GDM1 (cell line): Measurements from ENCODE around the gene CPA5.
"Not testable (repeated sequence)": the region's sequence is repeated elsewhere in the genome, so short reads cannot be mapped to it uniquely, and the experiment has no call there.

Experiments
- DNase-seq: peaks from one replicate; lab custom pipeline; 2025; lab: John Stamatoyannopoulos, UW

Gene CPA5, protein sequence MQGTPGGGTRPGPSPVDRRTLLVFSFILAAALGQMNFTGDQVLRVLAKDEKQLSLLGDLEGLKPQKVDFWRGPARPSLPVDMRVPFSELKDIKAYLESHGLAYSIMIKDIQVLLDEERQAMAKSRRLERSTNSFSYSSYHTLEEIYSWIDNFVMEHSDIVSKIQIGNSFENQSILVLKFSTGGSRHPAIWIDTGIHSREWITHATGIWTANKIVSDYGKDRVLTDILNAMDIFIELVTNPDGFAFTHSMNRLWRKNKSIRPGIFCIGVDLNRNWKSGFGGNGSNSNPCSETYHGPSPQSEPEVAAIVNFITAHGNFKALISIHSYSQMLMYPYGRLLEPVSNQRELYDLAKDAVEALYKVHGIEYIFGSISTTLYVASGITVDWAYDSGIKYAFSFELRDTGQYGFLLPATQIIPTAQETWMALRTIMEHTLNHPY

DNA sequence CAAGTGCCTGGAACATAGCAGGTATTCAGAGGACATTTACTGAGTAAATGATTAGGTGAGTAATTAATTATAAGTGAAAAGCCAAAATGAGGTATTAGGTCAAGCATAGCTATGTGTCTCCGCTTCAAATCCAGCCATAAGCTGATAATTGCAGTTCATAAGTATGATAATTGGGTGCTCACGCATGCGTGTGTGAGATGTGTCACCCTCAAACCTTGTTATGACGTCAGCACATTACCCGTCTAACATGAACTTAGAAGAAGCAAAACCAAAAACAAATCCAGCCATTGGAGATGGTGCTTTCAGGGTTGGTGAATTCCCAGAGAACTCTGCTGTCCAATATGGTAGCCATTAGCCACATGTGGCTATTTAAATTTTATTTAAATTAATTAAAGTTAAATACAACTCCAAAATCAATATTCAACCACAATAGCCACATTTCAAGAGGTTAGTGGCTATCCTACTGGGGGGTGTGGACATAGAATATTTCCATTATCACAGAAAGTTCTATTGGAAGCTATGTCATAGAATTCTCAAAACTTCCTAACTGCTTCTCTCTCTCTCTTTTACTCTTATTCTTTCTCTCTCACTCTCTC, at the start of gene CPA5:
TSS of gene CPA5 (plus strand) at position 546 of the 596 bp plus-strand sequence. CDS start 1,670 bp downstream, outside the sequence.
- no peak for DNase-seq

DNA sequence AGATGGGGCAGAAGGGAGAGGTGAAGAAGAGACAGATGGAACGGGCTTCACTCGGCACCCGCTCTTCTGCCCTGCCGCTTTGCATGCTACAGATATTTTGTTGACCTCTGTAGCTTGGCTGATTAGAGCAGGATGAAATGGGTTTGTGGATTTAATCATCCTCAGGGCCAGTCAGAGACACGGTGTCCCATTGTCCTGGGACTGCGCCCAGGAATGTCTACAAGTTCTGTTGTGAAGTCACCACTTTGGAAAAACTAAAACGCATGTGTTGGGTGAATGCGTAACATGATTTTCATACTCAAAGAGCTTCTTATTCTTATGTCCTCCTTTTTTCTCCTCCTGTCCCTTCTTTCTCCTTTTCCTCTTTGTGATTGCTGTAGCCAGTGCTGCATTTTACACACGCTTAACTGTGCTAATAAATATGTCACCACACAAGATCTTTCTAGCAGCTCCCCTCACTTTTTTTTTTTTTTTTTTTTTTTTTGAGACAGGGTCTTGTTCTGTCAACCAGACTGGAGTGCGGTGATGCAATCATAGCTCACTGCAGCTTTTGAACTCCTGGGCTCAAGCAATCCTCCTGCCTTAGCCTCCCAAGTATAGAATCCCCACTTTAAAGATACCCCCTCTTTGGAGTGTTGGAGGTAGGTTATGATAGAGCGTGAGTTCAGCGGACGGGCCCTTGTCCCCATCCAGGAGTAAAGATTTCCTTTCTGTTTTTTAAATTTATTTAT, 48.2 kb upstream of the CPA5 start:
- DNase-seq: no peak

DNA sequence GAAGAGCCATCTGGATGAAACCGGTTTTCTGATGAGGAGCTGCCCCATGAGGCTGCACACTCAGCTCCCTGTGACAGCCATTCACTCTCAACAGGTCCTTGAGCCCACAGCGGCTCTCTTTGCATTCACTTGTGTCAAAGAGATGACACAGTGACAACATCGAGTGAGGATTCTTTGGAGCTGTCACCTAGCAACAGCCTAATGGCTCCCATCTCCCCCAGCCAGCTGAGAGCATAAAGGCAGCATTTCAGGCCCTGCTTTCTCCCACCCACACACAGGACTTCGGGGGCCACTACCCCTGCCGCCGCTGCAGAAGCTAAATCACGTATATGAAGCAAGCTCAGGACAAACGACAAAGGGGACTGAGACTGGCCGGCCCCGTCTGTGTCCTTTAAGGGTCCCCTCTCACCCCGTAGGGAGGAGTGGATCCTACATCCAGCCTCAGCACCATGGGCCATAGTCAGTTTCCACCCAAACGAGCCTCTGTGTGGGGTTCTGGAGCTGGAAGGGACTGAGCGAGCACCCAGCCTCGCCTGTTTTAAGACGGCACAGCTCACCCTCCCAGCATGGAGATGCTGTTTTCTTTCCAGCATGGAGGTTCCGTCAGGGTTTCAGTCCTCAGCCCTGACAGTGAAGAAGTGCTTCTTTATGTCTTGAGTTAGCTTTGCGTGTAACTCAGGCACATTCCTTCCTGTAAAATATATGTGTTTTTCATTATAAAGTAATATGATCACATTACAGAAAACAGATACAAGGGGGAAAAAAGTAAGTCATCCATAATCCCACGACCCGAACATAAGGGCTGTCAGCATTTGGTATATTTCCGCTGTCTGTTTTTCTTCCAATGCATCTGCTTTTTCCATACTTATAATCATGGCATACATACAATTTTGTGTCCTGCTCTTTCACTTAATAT, 46.7 kb upstream of the CPA5 start:
- DNase-seq: no peak

DNA sequence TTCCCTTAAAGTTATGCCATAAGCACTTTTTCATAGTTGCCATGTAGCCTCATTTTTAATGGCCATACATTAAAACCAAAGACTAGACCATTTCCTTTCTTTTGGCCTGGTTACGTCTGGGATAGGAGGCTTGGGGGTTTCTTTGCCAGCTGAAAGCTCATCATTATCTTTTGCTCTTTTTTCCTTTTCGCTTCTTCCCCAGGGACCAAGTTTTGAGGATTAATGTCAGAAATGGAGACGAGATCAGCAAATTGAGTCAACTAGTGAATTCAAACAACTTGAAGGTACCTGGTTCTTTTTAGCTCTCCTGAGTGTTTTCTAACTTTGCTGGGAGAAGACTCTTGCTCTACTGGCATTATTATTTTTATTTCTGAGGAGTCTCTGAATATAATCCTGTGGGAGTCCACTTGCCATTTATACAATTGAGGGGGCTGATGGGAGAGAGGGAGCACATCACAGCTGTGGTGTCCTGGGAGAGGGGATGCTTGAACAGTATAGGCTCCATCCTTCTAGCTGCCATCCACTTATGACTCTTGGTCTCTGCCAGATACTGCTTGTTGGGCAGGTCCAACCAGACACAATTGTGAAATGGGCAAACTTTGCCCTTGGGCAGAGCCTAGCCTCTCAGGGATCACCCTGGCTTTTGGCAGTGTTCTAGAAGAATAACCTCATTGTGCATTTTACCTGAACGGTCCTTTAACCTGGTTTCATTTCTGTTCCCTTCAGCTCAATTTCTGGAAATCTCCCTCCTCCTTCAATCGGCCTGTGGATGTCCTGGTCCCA, 45.9 kb upstream of the CPA5 start:
- DNase-seq: no peak

DNA sequence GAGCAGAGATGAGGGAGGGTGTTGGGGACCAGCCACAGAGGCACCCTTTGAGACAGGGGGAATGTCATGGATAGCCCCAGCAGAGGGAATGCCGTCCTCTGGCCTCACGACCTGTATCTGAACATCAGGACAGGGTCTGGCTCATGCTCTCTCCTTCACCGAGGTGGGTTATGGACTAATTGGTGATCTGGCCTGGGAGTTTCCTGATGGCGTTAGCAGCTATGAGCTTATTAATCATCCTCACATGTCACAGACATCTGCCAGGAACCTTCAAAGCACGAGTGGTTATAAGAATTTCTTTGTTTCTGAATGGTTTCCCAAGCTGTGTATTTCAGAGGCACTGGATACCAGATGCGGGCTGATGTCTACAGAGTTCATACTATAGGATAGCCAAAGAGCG, 44.8 kb upstream of the CPA5 start:
- no peak for DNase-seq

DNA sequence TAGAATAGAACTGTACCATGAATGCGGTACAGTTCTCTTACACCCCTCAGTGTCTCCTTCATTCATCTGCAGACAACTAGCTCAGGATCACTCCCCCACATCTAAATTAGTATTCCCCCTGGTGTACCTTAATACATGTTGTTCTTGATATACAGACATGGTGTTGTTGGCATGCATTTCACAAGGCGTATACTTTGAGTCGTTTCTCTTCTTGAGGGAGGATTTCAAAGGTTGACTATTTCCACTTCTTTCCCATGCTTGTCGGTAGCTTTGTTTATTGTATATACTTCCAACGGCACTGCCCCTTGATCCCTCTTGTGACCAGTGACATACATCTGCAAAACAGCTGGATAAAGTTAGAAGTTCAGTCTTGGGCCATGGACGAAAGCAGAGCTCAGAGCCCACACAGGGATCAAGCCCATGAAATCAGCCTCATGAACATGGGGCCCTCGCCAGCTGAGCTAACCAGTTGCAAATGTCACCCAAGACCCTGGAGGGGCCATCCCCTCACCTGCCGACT, 43.1 kb upstream of the CPA5 start:
- DNase-seq: no peak

DNA sequence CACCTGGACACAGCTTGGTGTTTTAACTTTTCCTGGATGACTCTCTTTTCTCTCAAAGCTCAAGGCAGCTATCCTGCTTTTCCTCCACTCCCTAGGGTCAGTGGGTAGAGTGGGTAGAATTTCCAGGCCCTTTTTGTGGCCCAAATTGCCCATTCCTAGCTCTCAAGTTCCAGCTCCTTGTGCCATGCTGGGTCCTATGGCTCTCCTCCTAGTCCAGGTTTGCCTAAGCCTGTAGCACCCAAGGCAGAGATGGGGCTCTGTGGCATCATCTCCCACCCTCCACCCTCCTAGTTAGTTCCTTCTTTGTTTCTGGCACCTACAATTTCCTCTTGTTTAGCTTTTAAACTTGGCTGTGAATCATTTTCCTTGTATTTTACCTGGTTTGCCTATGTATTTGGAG, 42.0 kb upstream of the CPA5 start:
- DNase-seq: peak; percentile 3

DNA sequence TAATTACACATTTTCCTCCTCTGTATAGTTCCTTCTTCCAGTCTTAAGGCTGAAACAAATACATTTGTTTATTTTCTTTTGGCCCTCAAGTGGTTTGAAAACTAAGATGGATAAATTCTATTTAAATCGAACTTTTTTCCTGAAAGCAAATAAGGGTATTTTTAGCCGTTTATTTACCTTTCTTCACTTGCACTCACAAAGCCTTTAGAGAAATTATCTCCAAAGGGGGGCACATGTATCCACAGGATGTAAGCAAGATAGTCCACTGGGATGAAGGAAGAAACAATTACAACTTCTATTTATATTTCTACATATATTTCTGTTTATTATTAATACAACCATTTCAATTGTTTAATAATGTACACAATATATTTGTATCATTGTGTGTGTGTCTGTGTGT, 41.5 kb upstream of the CPA5 start:
- no peak for DNase-seq

DNA sequence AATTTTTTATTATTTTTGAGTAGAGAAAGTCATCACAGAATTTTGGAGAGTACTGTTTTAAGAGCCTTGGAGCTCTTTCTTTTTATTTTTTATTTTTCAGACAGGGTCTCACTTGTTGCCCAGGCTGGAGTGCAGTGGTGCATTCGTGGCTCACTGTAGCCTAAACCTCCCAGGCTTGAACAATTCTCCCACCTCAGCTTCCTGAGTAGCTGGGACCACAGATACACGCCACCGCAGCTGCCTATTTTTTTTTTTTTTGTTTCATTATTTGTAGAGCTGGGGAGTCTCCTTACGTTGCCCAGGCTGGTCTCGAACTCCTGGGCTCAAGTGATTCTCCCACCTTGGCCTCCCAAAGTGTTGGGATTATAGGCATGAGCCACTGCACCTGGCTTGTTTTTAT, 41.1 kb upstream of the CPA5 start:
- DNase-seq: peak; percentile 48

DNA sequence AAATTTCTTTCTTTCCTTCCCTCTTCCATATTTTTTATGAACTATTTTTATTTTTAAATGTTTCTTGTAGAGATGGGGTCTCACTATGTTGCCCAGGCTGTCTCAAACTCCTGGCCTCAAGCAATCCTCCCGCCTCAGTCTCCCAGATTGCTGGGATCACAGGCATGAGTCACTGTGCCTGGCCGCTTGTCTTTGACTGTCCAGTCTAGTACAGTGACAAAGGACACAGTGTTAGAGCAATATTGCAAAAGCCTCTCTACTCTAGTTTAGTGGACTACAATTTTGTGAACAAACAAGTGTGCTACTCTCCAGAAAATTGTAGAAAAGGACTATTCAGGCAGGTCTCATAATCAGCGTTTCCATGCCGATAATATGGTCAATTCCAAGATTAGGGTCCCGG, 40.6 kb upstream of the CPA5 start:
- DNase-seq: no peak

DNA sequence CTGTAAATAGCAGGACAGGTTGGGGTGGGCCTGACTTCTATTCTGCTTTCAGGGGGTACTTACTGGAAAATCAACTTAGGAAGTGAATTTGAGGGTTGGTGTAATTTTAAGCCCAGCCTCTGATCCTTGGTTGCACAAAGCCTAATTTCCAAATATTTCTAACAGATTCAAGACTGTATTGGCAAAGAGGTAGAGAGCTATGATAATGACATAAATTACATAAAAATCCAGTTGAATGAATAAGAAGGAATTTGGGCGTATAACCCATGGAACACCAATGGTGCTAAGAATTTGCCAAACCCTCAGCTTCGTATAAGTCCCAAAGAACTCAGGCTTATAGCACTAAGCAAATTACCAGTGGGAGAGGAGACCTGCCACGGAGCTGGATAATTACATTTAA, 39.7 kb upstream of the CPA5 start:
- no peak for DNase-seq

DNA sequence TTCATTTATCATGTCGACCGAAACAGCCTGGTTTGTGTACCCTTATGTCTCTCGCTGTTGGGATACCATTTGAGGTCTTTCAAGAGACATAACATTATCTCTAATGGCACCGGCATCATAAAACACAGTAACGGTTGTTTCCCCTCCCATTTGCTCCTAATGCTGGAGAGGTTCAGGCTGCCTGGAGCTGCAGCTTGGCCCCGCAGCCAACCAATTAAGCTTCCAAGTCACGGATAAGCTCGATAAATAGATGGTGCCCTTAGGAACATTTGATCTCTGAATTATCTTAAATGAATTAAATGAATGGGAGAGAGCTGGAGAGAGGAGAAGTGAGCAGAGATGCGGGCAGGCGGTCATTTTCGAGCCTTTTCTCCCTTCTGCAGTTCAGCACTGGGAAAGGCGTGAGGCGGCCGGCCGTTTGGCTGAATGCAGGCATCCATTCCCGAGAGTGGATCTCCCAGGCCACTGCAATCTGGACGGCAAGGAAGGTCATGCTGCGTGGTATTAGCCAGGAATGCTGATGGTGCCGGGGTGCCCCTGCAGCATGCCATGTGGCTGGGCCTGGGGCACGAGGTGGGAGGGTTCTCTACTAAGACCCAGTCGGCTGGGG, 39.1 kb upstream of the CPA5 start:
- DNase-seq: no peak

DNA sequence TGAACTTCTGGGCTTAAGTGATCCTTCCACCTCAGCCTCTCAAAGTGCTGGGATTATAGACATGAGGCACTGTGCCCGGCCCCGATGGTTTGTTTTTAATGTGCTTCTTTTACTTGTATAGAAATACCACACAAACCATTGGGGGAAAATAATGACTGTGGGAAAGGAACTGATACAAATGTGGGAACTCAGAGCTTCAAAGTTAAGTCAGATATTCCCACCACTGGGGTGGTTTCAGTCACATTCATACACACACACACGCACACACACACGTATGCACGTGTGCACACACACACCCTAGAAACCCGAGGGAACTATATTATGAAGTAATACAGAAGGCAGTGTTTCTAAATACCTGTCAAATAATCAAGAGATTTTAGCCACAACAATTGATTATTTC, 34.6 kb upstream of the CPA5 start:
- DNase-seq: no peak

DNA sequence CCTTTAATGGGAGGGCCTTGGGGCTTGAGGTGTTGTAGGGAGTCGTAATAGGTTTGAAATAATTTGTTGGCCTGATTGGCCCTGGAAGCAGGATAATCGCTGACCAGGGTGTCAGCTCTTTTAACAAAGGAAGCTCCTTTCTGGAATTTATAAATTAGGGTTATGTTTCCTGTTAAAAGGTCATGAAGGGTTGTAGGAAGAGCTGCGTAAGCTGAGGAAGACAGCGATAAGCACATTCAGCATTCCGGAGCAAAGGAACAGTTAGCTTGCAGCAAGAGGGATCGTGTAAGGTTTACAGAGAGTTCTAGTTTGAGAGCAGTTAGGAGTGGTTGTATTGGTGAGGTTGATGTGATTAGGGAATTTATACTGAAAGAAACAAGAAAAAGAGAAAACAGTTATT, 30.3 kb upstream of the CPA5 start:
- no peak for DNase-seq

DNA sequence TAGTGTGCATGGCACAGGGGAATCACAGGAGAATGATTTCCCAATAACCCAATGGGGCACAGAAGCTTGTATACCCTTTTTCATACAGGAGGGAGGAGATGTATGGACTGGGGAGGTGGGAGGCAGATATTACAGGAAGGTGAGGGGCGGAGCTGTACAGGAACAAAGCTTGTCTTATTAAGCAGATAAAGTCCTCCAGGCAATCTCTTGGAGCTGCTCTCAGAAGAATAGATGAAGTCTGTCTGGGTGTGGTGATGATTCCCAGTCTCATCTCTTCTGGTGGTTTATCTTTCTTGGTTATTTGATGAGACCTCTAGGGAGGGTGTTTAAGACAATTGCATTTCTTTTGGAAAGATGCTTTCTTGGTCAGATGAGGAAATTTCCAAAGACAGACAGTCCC, 25.1 kb upstream of the CPA5 start:
- DNase-seq: no peak

DNA sequence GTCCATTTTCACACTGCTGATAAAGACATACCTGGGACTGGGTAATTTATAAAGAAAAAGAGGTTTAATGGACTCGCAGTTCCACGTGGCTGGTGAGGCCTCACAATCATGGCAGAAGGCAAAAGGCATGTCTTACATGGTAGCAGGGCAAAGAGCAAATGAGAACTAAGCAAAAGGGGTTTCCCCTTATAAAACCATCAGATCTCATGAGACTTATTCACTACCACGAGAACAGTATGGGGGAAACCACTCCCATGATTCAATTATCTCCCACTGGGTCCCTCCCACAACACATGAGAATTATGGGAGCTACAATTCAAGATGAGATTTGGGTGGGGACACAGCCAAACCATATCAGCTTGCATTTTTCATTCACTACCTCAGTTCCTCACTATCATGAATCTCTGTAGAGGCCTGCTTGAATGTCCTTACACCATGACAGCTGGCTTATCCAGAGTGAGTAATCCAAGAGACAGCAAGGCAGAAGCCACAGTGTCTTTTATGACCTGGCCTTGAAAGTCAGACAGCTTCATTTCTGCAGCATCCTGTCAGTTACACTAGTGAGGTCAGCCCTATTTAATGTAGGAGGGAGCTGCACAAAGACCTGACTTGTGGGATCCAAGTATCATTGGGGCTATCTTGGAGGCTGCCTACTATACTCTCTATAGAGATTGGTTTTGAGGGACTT, 22.9 kb upstream of the CPA5 start:
- not testable (repeated sequence) for DNase-seq

DNA sequence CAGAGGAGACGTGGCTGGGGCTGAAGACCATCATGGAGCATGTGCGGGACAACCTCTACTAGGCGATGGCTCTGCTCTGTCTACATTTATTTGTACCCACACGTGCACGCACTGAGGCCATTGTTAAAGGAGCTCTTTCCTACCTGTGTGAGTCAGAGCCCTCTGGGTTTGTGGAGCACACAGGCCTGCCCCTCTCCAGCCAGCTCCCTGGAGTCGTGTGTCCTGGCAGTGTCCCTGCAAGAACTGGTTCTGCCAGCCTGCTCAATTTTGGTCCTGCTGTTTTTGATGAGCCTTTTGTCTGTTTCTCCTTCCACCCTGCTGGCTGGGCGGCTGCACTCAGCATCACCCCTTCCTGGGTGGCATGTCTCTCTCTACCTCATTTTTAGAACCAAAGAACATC, 22.0 kb upstream of the CPA5 start:
- no peak for DNase-seq

DNA sequence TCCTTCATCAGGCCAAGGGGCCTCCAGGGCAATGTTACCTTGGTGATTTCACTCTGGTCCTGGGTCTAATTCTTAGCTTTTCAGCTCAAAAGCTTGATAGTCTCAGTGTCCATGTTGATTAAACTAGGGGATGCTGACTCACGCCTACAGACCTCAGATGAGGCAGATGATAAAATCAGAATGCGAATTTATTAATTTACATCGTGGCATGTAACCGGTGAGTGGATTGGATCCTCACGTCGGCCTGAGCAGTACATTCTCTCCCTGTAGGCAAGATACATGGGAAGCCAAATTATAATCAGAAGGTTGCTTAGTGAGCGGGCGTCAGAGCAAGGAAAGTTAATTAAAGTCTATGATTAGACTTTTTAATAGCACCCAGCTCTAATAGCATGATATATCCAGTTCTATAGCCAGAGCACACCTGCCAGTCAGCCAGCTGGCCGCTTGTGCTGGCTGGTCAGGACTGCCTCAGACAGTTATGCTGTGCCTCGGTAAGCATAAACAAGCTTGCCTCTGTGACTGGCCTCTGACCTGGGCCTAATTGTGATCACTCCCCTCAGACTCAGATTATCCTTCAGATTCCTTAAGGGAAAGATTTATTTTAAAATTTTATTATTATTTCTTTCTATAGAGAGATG, 20.2 kb upstream of the CPA5 start:
- no peak for DNase-seq

DNA sequence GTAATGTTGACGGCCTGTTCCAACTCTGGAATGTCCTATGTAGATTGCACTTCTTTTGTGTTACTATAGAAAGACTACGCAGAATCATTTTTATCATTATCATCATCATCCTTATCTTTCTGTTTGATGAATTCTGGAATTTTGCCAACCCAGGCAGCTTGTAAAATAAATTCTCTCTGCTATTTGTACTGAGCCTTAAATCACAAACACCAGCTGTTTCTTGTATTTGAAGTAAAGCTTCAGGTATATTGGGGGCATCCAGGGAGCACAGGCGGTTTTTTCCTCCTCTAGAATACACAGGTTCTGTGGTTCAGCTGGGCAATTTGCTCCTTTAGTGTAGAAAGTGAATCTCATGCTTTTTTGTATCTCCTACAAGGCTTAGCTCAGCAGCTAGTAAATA, 14.9 kb upstream of the CPA5 start:
- DNase-seq: no peak
